NCI-H460 (cell line): ENCODE data around the gene RPUSD2. TPM values are rescaled to one million over a fixed set of nuclear protein-coding genes. Genes with fewer than 3 reads are reported as not detected.
"Not testable (repeated sequence)": the region's sequence is repeated elsewhere in the genome, so short reads cannot be mapped to it uniquely, and the experiment has no call there.

Source experiments
- DNase-seq: peaks from one replicate; pipeline ENCODE4 v3.0.0-alpha.2; 2016; ENCODE audit warnings: low read depth; ENCODE audit errors: extremely low read depth
- total RNA-seq: library from RNA; depleted of rRNA; stranded (reverse); fragments of >200 nt; shearing (Covaris generic); gene quantifications from 2 replicates; pipeline ENCODE4 v1.2.3, GENCODE V29; 2014

The RPUSD2 gene
- total RNA-seq, 1 experiment from 2014 or later: 13.3 TPM

DNA sequence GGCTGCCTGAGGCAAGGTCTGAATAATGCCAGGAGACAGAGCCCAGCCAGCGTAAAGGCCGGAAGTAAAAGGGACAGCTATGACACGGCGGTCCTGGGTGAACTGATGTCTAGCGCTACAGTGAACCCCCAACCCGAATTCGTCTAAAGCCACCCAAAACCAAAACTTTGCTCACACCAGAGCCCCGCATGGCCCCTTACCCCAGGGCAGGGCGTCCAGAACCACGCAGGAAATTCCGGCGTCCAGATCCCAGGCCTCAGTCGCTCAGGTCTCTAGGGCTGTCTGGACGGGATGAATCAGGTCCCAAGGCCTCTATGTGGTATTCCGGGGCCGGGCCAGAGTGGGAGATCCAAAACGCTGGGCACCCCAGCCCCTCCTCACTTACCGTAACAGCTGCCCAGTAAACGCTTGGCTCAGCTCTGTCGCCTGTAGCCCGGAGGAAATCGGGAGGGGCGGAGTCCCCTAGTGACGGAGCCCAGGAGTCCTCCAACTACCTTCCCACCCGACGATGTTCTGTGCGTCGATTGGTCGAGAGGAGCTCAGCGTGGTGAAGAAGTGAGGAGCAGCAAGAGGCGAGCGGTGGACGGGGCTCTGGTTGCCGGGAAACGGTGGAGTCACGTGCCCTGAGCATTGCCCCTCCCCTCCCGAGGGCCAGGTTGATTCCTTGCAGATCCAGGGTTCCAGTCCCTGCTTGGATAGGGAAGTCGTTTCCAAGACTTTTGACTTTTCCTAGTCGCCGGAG, 4.3 kb upstream of the RPUSD2 start, which contains the start of gene CCDC32:
TSS of gene CCDC32 (minus strand) at position 452 of the 742 bp plus-strand sequence. CDS start 2,027 bp downstream, outside the sequence.
- DNase-seq: peak; percentile 99

DNA sequence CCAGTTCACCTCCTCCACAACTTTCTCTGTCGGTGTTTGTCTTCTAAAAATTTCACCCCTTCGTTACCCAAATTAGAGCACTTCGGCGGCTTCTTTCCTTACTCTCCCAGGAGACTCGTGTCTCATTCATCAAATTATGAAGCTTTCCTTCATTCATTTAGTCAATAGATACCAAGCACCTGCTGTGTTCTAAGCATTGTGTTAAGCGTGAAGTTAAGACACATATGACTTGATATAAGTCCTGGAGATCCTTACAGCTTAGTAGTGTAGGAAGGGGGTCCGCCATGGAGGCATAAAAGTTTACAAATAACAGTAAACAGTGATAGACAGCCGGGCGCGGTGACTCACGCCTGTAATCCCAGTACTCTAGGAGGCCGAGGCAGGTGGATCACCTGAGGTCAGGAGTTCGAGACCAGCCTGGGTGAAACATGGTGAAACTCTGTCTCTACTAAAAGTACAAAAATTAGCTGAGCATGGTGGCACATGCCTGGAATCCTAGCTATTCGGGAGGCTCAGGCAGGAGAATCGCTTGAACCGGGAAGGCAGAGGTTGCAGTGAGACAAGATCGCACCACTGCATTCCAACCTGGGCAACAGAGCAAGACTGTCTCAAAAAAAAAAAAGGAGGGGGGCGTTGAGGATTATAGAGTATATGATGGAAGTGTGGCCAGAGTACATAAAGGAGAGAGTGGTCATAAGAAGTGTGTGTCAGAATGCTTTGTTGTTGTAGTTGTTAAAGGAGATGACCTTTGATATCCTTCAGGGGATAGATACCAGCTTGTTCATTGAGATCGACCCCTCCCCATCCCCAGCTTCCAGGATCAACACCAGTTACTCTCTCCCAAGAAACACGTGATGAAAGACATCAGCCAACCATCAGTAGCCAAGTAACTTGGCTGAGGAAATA, 3.5 kb upstream of the RPUSD2 start:
- DNase-seq: no peak

GRCh38 chr15:40567111-40567510, 2.0 kb upstream of the RPUSD2 start:
- DNase-seq: no peak

- no peak for DNase-seq
Observed at GRCh38 chr15:40575113-40575512, 6.0 kb downstream of the RPUSD2 start.

DNA sequence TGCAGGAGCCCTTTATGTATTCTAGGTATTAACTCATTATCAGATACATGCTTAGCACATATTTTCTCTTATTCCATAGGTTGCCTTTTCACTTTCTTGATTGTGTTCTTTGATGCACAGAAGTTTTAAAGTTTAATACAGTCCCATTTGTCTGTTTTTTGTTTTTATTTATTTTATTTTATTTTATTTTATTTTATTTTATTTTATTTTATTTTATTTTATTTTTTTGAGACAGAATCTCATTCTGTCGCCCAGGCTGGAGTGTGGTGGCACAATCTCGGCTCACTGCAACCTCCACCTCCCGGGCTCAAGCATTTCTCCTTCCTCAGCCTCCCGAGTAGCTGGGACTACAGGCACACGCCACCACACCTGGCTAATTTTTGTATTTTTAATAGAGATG, 7.8 kb downstream of the RPUSD2 start:
- DNase-seq: not testable (repeated sequence)

GRCh38 chr15:40578892-40579291, 9.8 kb downstream of the RPUSD2 start:
- no peak for DNase-seq

DNA sequence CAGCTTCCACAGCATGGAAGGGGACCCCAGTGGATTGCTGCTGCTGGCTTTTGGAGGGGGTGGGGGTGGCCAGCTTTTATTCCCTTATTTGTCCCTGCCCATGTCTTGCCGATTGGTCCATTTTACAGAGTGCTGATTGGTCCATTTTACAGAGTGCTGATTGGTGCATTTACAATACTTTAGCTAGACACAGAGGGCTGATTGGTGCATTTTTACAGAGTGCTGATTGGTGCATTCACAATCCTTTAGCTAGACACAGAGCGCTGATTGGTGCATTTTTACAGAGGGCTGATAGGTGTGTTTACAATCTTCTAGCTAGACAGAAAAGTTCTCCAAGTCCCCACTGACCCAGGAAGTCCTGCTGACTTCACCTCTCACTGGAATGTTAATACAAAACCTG, 12.7 kb downstream of the RPUSD2 start:
- not testable (repeated sequence) for DNase-seq

GRCh38 chr15:40582726-40583246, 13.7 kb downstream of the RPUSD2 start:
- peak; percentile 80 for DNase-seq

DNA sequence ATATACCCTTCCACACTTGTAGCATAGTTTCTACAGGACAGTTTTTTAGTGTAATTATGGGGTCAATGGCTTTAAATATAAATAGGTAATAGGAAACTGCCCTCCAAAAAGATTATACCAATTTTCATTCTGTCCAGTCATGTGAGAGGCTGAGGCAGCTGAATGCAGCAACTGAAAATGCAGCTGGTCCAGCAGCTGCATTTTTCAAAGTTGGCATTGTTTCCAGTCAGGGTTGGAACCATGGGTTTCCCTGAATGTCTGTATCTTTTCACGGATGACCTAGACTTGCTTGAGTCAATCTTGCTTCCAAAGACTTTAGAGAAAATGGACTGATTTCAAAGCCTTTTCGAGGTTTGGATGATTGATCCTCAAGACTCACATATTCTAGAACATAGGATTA, 15.1 kb downstream of the RPUSD2 start:
- no peak for DNase-seq

DNA sequence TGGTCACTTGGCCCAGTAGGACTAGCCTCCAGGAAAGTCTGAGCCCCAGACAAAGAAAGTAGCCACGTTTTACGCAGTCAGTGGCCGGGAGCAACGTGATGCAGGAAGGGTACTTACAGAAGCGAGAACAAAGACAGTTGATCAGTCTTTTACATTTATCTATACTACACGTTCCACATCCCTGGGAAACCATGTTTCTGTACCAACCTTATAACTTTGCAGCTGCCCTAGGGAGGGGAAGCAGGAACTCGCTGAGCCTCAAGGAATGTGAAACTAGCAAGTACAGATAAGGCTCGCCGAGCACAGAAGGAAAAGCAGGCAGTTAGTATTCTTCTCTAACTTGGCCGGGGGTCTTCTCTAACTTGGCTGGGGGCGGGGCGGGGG, 21.6 kb downstream of the RPUSD2 start:
- DNase-seq: no peak

DNA sequence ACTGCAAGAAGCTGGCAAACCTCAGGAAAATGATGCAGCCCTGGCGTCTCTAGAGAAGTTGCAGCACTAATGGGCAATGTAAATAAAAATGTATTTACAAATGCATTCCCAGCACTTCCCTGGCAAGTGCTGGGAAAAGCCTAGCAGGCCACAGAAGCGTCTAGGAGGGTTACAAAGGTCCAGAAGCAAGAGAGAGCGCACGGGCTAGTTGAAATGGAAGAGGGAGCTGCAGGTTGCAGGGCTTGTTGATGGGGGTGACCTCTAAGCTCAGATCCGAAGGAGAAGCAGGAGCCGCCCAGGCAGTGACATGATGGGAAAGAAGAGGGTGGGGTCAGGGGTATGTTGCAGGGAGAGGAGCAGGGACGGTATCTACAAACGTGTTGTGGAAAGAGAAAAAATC, 22.3 kb downstream of the RPUSD2 start:
- DNase-seq: no peak

- DNase-seq: no peak
Observed at GRCh38 chr15:40593165-40593564, 24.1 kb downstream of the RPUSD2 start.

- DNase-seq: peak; percentile 93
Observed at GRCh38 chr15:40593588-40594428, 24.7 kb downstream of the RPUSD2 start, which contains the start of gene KNL1. TSS of gene KNL1 (plus strand) at chr15:40594249. CDS start at chr15:40602932, 8,683 bp downstream.

- DNase-seq: peak; percentile 54
Observed at GRCh38 chr15:40594429-40594836, 25.3 kb downstream of the RPUSD2 start.

DNA sequence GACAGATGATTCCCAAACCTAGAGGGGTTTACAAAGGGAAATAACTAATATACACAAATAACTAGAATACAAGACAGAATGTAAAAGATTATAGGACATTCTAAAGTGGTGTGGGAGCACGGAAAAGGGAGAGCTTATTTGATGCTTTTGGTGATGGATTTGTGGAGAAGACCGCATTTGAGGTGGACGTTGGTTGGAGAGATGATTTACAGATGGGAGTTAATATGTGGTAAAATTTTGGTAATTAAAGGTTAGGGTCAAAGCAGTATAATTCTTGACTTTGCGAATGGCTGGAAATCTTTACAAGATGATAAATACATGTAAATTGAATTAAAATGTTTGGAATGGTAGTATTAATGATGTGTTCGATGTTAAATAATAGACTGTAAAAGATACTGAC, 26.1 kb downstream of the RPUSD2 start:
- DNase-seq: no peak

DNA sequence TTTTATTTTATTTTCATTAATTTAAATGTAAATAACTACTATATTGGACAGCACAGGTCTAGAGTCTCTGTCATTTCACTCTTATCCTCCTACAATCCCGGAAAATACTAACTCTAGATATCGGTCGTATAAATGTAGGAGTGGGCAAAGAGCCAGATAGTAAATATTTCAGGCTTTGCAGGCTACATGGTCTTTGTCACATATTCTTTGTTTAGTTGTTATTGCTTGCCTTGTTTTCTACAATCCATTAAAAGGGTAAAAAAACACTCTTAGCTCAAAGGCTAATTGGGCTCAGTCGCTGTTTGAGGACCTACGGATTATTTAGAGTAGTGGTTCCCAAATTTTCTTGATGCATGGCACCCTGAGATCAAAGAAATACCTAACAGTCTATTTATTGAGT, 26.7 kb downstream of the RPUSD2 start:
- no peak for DNase-seq

DNA sequence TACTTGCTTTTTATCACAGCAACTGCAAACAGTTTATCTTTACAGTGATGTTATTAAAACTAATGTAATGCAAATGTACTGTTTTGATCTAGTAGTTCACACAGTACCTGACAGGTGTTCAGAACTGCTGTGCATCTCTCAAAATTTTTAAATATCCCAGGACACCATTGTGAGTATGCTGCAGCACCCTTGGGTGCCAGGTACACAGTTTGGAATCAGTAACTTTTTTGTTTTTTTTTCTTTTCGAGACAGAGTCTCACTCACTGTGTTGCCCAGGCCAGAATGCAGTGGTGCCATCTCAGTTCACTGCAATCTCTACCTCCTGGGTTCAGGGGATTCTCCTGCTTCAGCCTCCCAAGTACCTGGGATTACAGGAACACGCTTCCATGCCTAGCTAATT, 27.9 kb downstream of the RPUSD2 start:
- DNase-seq: no peak

GRCh38 chr15:40598126-40598525, 29.0 kb downstream of the RPUSD2 start:
- no peak for DNase-seq

- DNase-seq: no peak
Observed at GRCh38 chr15:40598672-40599071, 29.6 kb downstream of the RPUSD2 start.

DNA sequence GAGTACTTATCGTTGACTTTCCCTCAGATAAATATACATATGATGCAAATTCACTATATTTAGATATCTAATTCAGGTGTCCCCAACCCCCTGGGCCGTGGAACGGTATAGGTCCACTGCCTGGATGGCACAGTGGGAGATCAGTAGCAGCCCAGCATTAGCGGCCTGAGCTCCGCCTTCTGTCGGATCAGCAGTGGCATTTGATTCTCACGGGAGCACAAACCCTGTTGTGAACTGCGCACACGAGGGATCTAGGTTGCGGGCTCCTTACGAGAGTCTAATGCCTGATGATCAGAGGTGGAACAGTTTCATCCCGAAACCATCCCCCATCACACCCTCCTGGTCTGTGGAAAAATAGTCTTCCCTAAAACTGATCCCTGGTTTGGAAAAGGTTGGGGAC, 31.9 kb downstream of the RPUSD2 start:
- DNase-seq: no peak
